Activated CD8-positive, alpha-beta memory T cell treated with anti-CD3 and anti-CD28 coated beads for 48 hours (primary cell): ENCODE results near the gene SLC4A8.

Experiments
- DNase-seq, 3 experiments: peaks; one replicate each; pipeline ENCODE4 v3.0.0-alpha.2; 2020; ENCODE audit warnings: low read depth in 2 of 3, low spot score in 2 of 3

The SLC4A8 gene

DNA sequence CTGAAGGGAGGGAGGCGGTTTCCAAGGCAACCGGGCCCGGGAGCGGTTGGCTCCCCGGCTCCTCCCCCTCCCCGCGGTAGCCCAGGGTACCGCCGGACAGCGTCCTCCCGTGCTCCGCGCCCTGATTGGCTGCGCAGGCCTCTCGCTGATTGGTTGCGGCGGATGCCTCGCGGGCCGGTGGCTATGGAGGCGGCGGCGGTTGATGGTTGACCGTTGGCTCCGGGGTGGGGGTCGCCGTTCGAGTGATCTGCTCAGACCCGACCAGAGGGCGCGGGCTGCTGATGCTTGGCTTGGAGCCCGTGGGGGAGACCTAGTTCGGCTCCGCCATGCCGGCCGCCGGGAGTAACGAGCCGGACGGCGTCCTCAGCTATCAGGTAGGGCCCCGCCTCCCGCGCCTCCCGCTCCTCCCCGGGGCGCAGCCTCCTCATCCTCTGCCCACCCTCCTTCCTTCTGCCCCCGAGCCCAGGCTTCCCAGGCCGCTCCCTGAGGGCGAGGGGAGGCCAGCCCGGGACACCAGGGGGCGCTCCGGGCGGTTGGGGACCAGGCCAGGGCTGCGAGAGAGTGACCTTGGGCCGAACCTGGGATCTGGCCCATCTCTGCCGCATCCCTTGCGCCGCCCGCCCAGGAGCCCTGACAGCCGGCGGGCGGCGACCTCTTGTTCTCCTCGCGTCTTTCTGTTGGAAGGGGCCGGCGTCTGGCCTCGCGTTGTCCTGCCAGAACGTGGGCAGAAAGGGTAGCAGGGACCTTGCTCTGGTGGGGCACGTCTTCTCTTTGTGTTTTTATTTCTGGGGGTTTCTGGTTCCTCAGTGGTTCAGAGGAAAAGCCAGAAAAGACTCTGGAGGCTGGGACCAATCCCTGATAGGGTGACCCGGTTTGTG lies at the start of gene SLC4A8:
TSS of gene SLC4A8 (plus strand) at position 170 of the 878 bp plus-strand sequence. CDS start at position 327, 157 bp downstream.
- peak; percentile 57 to 68 (median 59) for DNase-seq

DNA sequence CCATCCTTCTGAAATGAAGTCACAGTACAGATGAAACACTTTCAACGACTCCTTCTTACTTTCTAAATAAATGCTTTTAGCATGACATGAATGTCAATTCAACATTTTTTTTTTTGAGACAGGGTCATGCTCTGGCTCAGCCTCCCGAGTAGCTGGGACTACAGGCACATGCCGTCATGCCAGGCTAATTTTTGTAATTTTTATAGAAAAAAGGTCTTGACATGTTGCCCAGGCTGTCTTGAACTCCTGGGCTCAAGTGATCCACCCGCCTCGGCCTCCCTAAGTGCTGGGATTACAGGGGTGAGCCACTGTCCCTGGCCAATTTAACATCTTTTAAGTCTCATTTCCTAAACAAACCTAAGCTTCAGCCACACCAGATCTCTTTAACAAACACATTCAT lies 49.8 kb upstream of the SLC4A8 start:
- no peak for DNase-seq

DNA sequence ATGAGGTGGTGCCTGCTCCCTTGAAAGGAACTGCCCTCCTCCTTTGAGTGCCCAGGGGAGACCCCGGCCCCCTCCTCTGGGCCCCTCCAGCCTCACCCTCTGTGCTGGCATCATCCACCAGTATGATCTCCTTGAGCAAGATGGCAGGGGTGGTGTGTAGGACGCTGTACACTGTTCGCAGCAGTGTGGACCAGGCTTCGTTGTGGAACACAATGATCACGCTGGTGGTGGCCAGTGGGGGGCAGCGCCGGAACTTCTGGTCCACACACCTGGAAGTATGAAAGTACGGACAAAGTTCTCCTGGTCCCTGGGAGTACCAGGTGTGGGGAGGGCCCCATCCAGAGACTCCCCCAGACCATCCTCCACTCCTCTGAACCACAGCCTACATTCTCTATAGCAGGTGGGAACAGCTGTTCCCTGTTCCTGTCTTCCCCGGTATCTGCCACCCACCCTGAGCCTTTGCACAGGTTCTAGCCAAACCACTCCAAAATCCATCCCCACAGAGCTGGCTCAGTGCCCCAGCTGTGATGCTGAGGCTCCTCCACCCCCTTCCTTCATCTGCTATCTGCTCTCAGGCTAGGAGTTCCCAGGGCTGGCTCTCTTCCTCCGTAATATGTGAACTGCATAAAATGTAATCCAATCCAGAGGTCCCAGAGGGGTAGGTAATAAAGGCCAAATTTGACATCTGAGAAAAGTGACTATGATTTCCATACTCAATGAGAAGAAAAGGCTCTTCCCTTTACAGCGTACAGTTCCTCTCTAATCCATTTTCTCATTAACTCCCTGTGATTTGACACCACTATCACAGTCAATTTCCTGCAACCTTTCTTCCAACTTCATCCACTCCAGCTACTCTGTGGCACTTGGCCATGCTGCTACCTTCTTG lies 47.3 kb upstream of the SLC4A8 start:
- no peak for DNase-seq

DNA sequence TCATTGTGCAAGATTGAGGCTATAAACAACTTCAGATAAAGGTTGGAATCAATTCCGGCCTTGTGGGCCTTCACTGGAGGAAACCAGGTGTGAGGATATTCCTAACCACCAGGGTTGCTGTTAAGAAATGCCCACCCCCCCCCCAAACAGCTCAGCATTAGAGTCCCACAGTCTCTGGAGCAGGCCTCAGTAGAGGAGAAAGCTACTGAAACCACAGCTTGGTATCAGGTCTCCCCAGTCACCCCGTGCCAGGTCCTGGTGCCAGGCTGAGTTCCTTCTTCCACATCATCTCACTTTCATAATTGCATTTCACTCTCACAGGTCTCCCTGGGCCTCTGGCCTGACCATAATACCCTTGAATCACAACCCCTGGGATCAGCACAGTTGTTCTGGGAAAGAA lies 45.9 kb upstream of the SLC4A8 start:
- DNase-seq = no peak

DNA sequence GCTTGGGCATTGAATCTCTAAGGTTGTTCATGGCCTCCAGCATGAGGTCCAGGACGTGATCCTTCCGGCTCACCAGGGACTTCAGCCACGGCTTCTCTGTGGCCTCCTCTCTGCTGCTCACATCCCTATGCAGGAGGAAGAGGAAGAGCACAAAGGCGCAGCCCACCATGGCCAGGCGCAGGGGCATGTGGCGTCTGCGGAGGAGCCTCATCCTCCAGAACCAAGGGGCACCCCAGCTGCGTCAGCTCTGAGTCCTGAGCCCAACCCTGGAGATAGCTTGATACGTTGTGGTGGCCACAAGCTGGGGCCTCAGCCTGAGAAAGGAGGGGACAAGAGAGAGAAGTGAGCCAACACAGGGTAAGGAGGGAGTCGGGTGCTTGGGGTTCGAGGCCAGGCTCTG lies 45.1 kb upstream of the SLC4A8 start:
- DNase-seq = no peak

DNA sequence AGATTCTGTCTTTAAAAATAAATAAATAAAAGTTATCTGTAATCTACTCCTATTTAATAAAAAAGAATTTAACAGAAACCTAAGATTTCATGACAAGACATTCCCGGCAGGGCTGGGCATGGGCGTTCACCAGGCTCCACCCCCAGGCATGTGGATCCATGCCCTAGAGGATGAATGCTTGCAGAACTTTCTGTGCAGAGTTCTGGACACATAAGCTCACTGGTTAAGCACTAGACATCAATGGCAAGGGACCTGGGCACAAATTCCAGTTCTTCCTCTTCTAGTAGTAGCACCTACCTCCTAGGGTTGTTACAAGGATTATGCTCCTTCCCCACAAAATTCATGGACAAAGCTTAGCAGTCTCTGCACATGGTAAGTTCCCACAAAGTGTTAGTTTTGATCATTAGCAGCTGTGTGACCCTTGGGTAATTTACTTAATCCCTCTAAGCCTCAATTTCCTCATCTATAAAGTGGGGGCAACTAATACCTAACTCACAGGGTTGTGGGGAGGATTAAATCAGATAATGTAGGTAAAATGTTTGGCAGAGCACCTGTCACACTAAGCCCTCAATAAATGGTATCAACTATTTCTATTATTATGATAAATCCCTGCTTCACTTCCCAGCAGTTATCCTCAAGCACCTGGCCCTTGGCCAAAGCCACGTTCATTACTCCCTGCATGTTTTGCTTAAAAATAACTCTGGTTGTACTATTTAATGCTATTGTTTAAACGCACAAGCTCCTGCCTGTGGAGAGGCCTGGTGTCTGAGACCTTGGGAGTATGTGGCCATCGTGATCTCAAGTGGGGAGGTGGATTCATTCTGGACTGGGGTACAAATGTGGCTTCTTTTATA lies 43.2 kb upstream of the SLC4A8 start:
- DNase-seq = no peak

DNA sequence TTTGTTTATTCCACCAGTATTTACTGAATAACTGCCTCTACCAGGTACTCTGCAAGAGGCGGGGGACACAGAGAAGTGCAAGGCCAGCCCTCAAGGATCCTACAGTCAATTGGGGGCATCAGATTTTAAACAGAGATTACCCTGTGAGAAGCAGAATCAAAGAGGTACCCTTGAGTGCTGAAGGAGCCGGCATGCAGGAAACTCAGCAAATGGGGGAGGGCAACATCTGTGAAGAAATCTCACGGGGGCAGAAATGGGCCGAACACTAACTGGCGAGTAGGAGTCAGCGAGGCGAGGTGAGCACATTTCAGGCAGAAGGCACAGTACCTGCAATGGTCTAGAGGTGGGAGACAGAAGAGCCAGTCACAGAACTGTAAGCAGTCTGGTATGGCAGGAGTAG lies 42.5 kb upstream of the SLC4A8 start:
- no peak for DNase-seq

DNA sequence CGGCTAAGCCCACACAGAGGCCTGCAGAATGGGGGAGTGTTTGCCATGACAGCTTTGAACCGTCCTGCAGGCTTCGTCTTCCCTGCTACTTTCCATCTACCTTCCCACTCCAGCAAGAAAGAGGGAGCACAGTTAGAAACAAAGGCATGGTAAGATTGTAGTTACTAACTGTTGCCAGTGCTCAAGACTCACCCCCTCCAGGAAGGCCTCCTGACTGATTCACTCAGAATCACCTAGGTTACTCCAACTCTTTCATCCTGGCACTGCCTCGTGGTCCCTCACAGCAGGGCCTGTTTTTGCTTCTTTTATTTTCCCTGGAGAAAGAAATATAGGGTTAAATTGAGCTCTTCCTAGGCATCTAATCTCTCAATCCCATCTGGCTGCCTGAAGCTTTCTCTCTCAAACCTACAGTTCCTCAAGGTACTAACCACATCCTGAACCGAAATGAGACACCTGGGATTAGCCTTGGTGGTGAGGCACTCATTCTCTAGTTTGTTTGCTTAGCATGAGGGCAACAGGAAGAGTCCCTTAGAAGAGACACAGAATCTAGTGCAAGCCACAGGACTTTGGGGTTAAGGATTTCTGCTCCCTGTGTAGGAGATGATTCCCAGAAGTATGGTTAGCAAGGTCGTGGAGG lies 41.2 kb upstream of the SLC4A8 start:
- DNase-seq = no peak

DNA sequence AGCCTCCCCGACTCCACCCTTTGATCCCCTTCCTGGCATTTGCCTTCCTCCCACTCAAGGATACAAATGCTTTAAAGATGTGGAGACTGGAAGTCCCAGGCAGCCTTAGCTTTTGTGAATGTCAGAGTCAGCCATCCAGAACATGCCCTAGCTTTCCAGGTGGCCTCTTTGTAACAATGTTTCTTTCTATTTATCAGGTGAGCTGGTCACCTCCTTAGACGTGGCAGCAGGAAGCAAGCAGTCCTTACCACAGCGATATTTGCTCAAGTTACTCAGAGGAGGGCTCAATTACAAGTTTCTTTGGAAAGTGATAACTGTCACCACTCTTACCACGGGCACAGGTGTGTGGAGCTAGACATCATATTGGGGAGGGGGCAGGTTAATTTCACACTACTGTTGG lies 38.3 kb upstream of the SLC4A8 start:
- no peak for DNase-seq

DNA sequence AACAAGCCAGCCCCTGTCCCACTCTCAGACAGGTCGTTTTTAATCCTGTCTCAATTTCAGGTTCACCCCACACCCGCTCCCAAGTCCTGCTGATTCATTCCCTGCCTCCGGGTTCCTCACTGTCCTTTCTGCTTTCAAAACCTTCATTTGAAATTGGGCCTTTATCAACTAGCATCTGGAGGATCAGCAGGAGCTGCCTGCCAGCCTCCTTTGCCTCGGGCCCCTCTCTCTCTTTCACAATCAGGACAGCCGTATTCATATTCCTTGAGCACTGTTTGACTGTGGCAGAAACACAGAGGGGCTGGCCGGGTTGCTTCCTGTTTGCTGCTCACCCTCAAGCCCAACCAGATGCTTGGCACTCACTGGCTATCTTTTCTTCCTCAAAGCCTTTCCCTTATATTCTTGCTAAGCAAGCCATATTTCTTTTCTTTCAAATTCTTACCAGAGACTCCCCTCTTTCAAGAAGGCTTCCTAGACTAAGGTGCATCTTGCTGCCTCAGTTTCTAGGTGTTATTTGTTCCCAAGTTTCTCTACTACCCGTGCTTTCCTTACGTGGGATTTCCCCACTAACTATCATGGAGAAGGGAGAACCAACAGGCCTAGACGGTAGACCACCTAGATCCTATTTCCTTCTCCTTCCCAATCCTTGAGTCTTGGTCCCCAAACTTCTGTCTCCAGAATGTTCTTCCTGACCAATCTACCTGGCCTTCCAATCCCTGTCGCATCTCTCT lies 36.4 kb upstream of the SLC4A8 start:
- DNase-seq = no peak

DNA sequence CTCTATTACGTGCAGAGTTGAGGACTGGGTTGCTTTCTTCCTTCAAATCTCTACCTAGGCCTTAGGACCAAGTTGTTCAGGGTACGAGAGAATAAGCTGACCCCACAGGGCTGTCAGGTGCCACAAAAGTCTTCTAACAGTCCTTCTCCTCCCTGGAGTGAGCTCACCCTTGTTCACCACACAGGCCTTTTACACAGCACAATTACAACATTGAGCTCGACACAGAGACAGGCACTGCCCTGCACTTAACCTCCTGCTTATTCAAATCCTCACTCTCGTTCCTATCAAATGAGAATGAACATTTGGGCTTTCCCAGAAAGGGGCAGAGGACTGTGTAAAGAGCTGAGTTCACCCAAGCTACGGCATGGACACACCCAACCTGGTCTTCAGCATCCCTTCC lies 35.8 kb upstream of the SLC4A8 start:
- no peak for DNase-seq

DNA sequence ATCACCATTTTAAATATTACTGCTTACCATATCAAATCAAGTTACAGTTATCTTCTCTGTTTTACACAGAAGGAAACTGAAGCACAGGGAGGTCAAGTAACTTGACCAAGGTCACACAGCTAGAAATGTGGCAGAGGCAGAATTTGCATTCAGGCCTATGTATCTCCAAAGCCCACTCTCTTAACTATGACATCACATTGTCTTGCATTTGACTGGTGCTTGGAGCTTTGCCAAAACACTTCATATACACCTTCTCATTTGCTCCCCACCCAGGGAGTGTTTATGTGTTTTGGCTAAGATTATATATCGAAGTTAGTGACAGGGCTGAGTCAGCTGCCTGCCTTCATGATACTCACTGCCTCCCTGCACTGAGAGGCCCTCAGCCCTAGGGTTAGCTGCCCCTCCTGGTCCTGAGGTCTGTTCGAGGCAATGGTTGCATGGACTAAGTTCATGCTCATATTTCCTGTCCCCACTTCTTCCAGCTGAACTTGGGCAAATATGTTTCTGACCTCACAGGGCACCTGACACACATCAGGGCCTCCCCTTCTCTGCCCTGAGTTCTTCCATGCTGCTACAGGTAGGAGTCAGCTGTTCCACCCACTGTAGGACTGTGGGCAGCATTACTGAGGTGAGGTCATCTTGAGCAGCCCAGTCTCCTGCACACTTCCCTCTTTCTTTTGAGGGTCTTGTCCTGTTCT lies 35.2 kb upstream of the SLC4A8 start:
- DNase-seq = no peak

DNA sequence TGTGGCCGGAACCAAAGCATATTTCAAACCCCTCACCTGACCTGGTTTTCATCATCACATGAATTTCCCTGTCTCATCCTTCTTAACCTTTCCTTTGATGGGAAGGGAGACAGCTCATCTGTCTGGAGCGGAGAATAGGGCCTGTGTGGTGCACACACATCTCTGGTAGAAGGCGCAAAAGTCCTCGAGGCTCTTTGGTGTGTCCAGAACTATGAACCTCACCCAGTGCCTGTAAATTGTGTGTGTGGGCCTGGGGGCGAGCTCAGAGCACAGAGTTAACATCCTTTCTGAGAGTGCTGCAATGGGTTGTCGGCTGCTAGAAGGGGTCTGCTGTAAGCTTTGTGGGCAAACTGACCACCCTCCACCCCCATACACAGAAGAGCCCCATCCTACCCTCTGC lies 34.2 kb upstream of the SLC4A8 start:
- no peak for DNase-seq

DNA sequence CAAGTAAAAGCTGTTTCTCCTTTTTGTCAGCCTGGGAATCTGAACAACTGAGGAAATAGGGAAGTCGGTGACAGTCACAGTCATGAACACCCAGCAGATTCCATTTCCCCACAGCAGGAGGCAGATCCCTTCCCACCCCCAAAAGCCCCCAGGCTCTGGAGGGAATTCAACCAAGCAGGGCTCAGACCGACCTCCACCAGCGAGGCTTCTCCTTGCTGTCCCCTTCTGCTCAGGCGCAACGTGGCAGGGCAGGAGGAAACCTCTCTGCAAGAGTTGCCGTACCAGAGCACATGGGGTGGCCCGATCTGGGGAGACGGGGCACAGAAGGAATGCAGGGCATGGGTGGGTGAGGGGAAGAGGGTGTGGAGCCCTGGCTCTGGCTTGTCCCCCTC lies 33.7 kb upstream of the SLC4A8 start:
- no peak for DNase-seq

DNA sequence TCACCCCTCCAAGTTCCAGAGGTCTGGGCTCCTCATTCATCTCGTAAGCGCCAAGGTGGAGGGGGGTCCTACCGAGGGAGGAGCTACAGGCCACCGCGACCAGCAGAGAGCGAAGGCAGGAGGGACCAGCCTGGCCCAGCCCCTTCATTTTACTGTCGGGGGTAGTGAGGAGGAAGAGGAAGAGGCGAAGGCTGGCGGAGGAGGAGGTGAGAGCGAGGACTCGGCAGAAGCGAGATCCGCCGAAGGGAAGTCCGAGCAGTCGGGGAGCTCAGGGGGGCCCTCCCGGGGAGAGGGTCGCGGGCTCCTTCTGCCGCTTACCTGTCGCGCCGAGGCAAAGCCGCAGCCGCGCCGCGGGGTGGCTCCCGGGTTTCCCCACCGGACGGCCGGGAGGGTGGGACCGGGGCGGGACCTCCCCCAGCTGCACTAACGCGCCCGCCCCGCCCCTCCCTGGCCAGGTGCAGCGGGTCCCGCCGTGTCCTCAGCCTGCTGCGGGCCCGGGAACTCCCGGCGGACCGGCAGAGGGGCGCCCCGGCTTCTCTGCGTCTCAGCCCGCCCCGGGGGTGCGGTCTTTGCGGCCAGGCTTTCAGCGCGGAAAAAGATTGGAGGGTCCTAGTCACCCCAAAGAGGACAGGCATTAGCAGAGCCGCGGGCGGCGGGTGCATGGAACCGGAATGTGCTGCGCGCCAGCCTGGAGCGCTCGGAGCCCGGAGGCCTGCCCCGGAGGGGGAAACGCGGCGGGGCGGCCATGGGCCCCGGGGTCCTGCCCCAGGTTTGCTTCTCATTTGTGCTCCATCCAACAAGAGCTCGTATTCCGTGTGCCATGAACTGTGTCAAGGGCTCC lies 33.1 kb upstream of the SLC4A8 start, which contains the start of gene GALNT6:
TSS of gene GALNT6 (minus strand) at position 124 of the 841 bp plus-strand sequence. CDS start 11,625 bp downstream, outside the sequence.
- DNase-seq = peak; percentile 31 to 50 (median 45)

DNA sequence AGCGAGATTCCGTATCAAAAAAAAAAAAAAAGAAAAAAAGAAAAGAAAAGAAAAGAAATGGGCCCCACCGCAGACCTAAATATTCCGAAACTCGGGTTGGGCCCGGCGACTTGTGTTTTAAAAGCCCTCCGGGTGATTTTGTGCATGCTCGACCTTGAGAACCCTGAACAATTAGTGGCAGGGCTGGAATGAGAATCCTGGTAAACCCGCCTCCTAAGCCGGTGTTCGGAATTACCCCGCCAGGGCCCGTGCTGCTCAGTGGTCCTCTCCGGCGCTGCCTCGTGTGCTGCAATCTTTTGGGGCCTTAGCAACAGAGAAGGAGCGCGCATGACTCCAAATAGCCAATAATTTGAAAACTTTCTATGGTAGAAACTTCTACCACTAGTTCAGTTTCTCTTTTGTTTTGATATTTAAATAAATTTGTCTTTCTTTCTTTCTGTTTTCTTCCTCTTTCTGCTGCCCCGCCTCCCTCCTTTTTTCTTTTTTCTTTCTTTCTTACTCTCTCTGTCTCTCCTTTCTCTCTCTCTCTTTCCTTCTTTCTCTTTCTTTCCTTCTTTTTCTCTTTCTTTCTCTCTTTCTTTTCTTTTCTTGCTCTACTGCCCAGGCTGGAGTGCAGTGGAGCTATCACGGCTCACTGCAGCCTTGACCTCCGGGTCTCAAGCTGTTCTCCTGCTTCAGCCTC lies 31.9 kb upstream of the SLC4A8 start:
- no peak for DNase-seq

DNA sequence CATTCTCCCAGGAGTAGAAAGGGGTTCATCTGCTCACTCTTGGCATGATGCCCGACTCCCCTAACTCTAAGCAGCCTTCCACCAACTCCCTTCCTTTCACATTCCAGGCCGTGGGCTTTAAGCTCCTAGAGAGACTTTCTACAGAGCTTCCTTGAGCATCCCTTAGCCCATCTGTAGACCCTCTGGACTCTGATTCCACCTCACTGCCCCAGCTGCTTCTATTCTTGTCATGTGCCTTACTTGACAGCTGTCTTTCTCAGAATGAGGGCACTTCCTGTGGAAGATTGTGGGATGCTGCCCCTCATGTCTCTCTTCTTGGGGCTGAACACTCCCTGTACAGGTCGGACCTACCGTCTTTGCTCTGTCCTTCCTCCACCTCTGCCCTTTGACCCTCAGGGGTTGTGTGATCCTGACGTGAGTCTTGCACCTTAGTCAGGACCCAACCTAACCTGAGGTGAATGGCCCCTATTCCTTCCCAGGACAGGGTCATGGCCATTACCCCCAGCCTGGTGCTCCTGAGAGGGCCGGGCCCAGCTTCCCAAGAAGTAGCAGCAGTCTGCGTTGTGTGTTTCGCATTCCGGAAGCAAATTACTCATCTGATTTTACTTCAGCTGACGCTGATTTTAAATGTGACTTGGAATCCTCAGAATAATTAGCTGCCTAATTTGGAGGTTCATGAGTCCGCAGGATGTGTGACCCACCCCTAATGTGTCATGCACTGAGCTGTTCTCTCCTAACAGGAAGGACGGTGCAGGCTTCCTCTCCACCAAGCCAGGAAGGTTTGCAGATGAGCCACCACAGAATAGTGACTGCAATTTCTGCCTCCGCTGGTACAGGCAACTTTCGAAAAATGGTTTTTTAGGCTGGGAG lies 30.7 kb upstream of the SLC4A8 start:
- DNase-seq = peak in 1 of 3 experiments; percentile 31
